GM19193 (cell line): ENCODE results near the gene RIPOR3.

ENCODE experiments used
- POLR2A ChIP-seq: IDR thresholded peaks from 4 replicates; pipeline ENCODE4 v1.6.1; 2011; ENCODE audit not compliant: insufficient read depth, insufficient read length; ENCODE audit errors: extremely low read depth

The RIPOR3 gene

DNA sequence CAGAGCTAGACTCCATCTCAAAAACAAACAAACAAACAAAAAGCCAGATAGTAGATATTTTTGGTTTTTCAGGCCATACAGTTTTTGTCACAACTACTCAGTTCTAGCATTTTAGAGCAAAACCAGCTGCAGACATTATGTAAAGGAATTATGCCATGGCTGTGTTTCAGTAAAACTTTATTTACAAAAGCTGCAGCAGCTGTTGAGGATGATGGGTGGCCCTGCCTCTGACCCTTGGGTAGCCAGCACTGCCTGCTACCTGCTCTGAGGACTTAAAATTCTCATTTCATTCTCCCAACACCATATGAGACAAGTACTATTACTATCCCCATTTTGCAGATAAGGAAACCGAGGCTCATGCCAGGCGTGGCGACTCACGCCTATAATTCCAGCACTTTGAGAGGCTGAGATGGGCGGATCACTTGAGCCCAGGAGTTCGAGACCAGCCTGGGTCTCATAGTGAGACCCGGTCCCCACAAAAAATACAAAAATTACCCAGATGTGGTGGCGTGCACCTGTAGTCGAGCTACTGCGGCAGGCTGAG, 56.3 kb downstream of the RIPOR3 start:
- no peak for TF ChIP-seq POLR2A

DNA sequence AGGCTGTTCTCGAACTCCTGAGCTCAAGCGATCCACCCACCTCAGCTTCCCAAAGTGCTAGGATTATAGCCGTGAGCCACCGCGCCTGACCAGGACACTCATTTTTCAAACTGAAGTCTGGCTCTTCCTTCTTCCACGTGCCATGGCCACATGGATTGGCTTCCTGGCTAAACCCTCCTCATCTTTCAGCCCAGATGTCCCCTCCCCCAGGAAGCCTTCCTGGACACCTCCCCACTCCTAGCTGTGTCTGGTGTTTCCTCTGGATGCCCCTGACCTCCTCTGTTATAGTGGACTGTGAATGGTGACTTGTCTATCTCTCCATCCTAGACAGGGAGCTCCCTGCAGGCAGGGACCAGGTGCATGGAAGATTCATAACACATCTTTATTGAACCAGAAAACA, 57.2 kb downstream of the RIPOR3 start:
- no peak for TF ChIP-seq POLR2A

DNA sequence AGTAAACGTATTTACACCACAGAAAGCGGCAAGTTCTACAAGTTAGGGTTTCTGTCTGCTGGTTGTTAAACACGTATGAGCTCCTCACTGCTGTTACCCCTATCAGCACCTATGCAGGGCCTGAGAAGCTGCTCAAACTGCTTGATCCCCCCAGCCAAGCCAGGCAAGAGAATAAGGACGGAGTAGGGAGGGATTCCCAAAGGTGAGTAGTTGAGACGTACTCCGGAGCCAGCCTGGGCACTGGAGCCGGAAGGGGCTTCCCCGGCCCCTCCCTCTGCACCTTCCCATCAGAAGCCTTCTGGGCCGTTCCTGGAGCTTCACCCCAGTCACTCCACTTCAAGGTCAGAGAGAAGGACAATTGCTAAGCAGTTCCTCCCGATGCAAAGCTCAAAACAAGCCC, 58.0 kb downstream of the RIPOR3 start:
- no peak for TF ChIP-seq POLR2A

DNA sequence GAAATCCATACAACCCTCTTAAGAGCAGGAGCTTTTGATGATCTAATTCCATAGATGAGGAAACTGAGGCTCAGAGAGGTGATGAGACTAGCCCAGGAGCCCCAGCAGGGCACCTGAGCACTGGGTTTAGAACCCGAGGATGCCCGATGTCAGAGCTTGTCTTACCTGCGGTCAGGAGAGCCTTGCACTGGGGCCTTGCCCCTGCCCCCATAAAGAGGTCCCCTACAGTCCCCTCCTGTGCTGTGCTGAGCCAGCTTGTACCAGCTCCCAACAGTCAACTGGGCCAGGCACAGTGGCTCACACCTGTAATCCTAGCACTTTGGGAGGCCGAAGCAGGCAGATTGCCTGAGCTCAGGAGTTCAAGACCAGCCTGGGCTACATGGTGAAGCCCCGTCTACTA, 58.6 kb downstream of the RIPOR3 start:
- TF ChIP-seq POLR2A, result no peak

DNA sequence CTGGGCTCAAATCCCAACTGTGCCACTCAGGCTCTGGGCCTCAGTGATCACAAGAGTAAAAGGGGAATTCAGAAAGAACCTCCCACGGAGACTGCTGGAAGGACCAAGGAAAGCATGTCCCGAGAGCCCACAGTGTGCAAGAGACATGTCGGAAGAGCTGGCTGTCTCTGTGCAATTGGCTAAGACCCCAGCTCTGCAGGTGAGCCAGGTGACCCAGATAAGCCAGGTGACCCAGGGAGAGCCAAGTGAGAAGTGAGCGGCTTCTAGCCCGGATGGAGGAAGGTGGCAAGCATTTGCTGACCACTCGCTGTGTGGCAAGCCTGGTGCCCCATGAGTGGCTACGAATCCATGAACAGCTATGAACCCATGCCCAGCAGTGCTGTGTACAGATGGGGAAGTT, 59.1 kb downstream of the RIPOR3 start:
- no peak for TF ChIP-seq POLR2A

DNA sequence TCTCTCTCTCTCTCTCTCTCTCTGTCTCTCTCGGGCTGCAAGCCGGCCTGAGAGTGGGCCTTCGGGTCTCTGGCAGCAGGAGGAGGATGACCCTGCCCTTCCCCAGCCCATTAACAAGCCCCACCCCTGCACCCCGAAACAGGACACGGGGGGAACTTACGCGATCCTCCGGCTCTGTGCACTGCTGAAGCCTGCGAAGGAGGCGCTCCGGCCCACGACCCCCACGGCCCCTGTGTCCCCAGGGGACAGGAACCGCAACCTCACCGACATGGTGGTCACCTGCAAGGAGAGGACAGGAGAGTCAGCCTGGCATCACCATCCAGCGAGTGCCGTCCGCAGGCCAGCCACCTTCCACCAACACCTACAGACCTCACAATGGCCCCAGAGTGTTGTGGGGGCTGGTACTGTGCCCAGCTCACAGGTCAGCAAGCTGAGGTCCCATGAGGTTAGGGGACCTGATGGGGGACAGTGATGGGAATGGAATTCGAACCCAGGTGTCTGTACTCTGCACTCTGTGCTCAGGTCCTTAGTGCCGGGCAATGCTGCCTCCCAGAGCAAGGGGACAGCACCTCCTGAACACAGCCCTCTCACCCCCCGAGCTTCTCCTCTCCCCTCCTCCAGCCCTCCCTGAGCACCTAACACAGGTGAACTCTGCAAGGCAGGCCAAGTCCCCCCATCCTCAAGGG, 60.6 kb downstream of the RIPOR3 start:
- TF ChIP-seq POLR2A, result no peak

DNA sequence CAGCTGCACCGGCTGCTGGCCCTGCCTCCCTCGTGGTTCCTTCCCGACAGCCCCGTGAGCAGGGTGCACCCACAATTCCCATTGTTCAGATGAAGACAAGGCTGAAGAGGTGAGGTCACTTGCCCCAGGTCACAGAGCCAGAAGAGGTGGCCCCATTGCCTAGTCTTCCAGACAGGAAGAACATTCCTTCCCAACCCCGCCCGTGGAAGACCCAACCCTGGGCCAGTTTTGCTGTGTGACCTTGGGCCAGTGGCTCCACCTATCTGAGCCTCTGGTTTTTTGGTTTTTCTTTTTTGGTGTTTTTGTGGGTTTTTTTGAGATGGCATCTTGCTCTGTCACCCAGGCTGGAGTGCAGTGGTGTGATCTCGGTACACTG, 61.7 kb downstream of the RIPOR3 start:
- no peak for TF ChIP-seq POLR2A

DNA sequence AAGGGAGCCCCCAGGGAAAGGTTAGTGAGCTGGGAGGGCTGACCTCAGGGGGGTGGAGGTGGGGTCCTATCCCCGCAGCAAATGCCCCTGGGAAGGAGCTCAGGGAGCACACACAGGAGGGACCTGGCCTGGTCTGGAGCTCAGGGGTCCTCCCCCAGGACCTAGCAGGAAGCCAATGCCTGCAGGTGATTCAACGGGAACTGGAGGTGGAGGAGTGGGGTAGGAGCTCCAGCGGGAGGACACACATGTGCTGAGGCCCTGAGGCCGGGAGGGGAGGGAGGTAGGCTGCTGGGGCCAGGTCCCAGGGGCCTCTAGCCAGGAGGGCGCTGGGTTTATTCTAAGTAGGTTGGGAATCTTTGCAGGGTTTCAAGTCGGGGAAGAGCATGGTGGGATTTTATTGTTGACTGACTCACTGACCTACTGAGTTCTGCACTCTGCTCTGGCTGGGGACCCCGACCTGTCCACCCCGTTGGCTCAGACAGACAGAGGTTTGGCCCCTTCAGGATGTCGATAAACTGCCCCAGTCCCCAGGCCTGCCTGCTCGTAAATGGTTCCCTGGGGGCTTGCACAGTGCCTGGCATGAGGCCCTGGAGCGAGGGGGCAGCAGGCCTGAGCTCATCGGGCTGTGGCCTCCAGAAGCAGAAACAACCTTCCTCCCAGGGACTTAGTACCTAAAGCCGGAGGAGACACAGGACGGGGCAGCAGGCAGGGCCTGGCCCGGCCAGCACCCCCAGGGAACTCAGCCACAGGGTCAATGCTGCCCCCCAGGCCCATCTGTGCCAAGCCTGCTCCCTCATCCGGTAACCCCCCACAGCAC, 62.3 kb downstream of the RIPOR3 start:
- TF ChIP-seq POLR2A, result no peak

DNA sequence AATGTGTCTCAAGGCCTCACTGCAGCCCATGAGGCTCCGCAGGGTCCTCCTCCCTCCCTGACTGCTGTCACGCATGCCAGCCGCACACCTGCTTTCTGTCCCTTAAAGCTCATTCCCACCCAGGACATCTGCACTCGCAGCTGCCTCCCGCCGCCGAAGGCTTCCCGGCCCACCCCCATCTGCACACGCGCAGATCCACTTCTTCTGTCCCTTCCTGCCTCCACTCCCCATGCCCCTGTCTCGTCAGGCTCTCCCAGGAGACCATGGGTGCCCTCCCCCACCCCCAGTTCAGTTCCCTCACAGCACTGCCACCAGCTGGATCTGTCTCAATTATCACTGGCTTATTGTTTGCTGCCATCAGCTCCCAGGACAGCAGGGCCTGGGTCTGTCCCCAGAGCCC, 63.0 kb downstream of the RIPOR3 start:
- no peak for TF ChIP-seq POLR2A

DNA sequence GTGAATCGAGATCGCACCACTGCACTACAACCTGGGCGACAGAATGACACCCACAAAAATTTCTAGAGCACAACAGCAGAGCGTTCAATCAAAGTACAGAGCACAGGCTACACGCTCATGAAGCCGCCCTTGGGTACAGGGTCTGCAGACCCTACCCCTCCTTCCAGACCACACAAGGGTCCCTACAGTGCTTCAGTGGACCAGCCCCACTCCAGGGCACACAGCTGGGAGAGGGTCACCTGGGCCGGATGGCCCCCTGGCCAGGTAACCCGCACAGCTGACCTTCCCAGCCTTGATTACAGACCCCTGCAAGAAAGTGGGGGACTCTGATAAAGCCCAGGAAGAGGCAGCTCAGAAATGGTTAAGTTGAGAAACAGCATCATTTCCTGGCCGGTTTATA, 63.6 kb downstream of the RIPOR3 start:
- TF ChIP-seq POLR2A, result no peak

DNA sequence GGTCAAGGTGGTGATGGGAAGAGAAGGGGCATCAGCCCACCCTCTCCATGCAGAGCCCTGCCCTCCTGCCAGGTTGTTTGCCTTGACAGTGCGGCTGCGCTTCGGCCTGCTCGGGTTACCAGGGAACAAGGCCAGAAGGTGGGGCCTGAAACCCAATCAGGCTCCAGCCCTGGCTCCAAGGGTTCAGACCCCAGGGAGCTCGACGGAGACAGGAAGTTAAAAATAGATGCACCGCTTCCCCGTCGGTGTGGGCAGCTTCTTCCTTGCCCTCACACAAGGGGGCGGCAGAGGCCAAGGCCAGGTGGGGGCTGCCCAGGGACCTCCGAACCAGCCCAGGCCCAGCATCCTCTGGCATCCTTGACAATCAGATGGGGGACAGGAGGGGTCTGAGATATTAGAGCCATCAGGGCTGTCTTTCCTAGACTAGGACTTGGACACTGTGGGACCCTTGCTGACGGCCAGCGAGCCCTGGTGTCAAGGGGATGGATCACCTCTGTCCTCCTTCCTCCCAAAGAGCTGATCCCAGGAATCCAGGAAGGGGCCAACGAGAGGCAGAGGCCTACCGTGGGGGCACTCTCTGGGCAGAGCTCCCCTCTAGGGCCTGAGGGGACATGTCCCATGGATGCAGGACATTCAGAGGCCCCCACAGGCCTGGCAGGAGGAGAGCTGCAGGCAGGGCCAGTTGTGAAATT, 65.2 kb downstream of the RIPOR3 start:
- no peak for TF ChIP-seq POLR2A

DNA sequence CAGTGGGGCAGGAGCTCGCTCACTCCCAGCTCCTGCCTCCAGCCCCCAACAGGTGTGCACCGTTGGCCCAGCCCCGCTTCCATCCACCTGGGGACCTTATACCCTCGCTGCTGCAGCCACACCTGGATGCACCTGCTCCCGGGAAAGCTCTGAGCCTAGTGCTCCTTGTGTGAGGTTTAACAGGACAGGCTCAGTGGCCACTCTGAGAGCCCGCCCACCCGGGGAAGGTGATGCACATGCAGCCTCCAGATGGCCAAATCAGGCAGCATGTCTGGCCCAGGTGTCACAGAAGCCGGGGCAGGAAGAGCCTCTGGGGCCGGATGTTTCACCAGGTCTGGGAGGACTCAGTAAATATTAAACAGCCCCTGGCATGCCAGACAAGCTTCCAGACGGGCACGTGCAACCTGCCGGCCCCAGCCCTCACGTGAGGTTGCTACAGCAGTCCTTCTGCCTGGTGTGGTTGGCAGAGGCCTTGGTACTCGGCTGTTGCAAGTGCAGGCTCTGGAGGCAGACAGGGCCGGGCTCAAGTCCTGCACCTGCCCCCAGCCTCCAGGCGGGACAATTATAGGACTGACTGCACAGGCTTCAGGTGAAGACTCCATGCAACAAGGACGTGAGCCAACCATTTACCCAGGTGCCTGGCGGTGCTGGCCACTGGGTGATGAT, 66.9 kb downstream of the RIPOR3 start:
- TF ChIP-seq POLR2A, result no peak

DNA sequence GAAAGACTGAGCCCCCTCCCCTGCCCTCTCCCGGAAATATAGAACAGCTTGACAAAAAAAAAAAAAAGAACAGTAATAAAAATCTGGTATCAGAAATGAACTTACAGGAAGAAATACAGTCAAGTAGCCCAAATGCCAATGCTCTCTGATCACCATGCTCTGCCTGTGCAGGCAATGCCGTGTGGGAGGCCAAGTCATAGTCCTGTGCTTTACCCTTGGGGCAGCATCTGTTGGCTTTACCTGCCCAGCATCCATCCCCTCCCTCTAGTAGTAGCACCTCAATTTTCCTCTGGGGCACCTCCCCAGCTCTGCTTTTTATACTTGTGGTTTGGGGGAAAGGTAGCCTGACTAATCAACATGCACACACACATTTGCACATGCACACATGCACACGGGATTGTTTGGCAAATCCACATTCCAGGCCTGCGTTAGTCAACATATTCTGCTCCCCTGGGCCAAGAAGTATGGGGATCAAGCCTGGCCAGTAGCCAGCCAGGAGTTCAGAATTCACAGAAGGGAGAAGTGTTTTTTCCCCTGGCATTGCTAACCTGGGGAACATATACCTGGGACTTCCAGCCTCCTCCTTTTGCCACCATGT, 70.2 kb downstream of the RIPOR3 start:
- TF ChIP-seq POLR2A, result no peak

DNA sequence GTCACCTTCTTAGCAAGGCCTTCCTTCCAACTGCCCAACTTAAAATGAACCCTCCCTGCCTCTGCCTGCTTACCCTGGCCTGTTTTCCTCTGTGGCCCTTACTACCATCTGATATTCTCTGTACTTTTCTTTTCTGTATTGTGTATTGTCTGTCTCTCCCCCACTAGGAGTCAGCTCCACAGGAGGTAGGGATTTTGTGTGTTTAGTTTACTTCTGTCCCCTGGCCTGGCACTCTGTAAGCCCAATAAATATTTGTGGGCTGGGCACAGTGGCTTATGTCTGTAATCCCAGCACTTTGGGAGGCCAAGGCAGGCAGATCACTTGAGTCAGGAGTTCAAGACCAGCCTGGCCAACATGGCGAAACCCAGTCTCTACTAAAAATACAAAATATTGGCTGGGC, 72.8 kb downstream of the RIPOR3 start:
- no peak for TF ChIP-seq POLR2A

DNA sequence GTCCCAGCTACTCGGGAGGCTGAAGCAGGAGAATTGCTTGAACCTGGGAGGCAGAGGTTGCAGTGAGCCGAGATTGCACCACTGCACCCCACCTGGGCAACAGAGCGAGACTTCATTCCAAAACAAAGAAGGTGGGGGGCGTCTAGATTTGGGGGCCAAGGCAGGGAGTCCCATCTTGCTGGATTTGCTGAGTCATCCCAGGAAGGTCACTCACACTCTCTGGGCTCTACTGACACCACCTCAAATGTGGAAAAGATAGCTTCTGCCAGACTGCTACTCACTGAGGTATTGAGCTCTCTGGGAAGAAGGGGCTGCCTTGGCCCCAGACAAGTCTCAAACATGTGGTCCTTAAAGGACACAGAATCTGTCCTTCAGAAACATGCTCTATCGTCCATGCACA, 74.3 kb downstream of the RIPOR3 start:
- TF ChIP-seq POLR2A, result no peak
